Measurements from ENCODE around the gene COQ8A.

- no peak for TF ChIP-seq CTCF (IDR thresholded peaks at IDR 0.05)
- TF ChIP-seq EZH2phosphoT487 (IDR thresholded peaks at IDR 0.05), result no peak
- TF ChIP-seq EZH2 (IDR thresholded peaks at IDR 0.05), result no peak
Observed at GRCh38 chr1:227033880-227034279, 93.8 kb downstream of the COQ8A start.
